Measurements from ENCODE around the gene TCTN1. TPM values are rescaled to one million over a fixed set of nuclear protein-coding genes. Genes with fewer than 3 reads are reported as not detected.
"Not testable (repeated sequence)": the region's sequence is repeated elsewhere in the genome, so short reads cannot be mapped to it uniquely, and the experiment has no call there.

TCTN1 gene
- polyA plus RNA-seq, 3 donors, result 9.5 to 14.3 (median 13.7) TPM

DNA sequence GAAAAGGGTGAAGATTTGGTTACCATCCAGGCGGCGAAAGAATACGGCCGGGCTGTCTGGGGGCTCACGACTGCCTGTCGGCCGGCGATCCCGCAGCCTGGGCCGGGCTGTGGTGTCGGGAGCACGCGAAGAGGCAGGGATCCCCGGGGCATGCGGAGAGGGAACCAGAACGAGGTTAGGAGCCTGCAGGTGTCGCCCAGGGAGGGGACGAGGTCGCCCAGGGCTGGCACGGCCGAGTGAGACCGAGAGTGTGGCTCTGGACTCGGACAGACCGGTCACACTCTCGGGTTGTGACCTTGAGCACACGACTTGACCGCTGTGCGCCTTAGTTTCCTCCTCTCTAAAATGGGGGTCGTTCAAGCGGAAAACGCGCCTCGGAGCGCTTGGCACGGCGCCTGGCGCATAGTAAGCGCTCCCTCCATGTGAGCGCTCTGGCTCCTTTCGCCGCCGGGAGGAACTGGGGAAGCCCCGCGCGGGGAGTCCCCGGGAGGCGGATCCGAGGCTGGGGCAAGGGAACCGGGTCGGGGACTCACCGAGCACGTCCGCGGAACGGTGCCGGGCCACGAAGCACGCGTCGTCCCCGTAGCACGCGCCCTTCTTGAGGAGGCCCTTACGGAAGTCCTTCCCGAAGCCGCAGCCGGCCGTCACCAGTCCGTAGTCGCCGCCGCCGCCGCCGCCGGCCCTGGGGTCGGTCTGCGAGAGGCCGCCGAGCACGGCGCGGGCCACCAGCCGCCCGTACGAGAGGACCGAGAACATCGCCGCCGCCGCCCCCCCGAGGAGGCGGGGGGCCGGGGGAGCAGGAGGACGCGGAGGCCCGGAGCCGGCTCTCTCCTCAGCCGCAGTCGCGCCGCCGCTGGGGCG, 31.4 kb upstream of the TCTN1 start:
- 0 to 1% (median 0%) methylated on average over 77 to 104 of the region's 104 CpGs for WGBS, 3 donors

DNA sequence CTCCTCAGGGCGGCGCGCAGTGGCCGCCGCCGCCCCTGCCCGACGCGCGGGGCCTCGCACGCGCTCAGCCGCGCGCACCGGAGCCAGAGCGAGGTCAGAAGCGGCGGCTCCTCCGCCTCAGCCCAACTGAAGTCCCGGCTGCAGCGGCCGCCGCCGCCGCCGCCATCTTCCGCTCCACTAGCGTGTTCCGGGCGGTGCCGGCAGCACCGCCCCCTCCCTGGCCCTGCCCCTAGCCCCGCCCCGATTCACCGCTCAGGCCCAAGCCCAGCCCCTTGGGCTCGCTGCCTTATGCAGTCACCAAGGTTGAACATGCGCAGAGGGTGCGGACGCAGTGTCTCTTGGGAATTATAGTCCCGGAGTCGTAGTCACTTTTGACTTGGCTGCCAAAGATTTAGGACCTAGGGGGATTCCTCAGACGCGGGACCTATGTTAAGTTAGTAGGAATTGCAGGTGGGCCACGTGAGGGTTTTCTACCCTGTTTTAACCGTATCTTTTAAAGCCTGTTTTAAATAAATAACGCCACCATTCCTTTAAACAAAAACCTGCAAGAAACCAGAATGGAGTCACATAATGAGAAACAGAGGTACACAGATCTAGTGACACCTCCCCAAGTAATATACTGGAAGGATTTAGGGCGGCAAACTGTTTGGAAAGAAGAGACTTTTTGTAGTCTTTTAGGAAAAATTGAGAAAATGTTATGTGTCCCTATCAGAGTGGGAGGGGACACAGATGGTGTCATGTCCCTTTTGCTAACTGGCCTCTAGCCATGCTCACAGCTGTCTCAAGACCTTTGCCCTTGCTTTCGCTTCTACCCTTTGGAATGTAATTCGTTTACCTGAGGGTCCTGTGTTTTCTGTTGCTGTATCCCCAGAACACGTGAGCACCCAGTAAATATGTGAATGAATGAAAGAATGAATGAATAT, 30.5 kb upstream of the TCTN1 start, which contains the start of gene PPTC7:
Gene PPTC7, minus strand, starts transcription at position 182 of the 923 bp plus-strand sequence. CDS start 287 bp downstream, outside the sequence.
- WGBS, 3 donors, result 1 to 3% (median 2%) methylated on average over 38 to 52 of the region's 52 CpGs

More for the DNA sequence above, 31.4 kb upstream of the TCTN1 start:
- H3K27ac ChIP-seq (ENCODE audit: low read depth, low read length), result peak overlapping the region; percentile 30

DNA sequence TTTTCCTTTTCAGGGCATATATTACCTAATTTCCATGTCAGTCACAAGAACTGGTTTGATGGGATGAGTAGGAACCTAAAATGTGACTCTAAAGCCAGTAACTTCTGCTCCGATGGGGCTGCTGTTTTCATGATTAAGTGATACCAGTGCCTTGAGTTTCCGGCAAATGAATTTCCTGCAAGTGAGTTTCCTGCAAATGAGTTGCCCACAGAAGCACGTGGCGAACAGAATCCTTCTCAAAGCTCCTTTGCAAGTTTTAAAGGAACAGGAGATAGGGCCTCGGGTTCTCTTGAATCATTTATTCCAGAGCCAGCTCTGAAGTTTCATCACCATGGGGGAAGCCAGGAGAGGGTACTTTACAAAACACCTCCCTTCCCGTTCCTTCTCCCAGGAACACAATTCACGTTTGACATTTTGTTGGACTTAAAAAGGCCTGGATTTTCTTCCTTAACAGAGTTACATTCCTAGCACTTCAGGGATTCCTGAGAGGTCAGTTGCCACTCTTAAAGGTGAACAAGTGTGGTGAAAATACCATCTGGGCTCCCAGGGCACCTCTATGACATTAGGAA, 28.6 kb upstream of the TCTN1 start:
- 11 to 30% (median 14%) methylated on average over 7 of the region's 7 CpGs for WGBS, 3 donors
- H3K27ac ChIP-seq (ENCODE audit: low read depth, low read length), result no peak overlapping the region

More for the DNA sequence above, 30.5 kb upstream of the TCTN1 start, which contains the start of gene PPTC7:
- H3K27ac ChIP-seq (ENCODE audit: low read depth, low read length), result peak within 1 kb of the TSS; percentile 30

DNA sequence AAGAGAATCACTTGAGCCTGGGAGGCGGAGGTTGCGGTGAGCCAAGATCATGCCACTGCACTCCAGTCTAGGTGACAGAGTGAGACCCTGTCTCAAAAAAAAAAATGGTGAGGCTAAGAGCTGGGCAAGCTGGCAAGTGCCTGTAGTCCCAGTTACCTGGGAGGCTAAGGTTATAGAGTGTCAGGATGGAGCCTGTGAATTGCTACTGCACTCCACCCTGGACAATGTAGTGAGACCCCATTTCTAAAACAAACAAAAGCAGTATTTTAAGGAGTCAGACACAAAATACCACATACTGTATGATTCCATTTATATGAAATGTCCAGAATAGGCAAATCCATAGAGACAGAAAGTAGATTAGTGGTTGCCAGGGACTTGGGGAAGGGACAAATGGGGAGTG, 26.8 kb upstream of the TCTN1 start:
- WGBS, 3 donors, result 97 to 100% (median 100%) methylated on average over 2 of the region's 2 CpGs
- not testable (repeated sequence) for H3K27ac ChIP-seq (ENCODE audit: low read depth, low read length)

DNA sequence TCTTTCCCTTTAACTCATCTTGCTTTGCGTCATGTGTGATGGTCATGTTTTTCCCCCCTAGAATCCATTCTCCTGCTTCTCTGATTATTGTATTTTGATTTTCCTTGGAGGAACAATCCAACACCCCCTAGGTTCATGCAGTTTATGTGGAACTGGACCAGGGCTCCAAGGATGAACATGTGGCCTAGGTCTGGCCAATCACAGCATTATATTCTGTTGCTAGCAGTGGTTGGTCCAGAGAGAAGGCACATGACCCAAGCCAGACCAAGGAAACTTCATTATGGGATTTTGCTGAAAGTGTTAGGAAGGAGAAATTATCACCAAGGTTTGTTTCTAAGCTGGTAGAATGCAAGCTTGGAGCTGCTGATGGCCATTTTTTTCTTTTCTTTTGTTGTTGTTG, 23.9 kb upstream of the TCTN1 start:
- WGBS, 3 donors, result 98 to 100% (median 100%) methylated on average over 1 of the region's 1 CpG
- H3K27ac ChIP-seq (ENCODE audit: low read depth, low read length), result peak overlapping the region; percentile 32

DNA sequence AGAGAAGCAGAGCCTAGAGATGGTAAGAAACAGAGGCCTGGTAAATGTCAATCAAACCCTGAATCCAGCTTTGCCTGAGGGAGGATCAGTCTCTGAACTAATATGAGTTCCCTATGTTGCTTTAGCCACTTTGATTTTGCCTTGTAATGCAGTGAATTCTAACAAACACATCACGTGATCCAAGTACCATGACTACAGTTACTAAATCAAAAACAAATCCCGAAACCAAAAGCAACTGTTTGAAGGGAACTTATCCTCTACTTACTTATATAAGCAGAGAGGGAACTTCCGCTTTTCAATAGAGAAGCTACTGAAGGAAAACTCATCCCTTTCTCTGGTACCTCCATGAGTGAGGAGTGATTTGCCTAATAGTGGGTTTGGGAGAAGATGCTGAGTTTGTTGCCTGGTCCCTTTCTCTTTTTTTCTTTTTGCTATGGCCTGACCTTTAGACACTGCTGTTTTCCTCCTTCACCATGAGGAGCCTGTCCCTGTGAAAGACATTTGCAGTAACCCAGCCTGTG, 23.1 kb upstream of the TCTN1 start:
- H3K27ac ChIP-seq (ENCODE audit: low read depth, low read length), result peak overlapping the region; percentile 32
- 17 to 73% (median 21%) methylated on average over 3 of the region's 3 CpGs for WGBS, 3 donors

DNA sequence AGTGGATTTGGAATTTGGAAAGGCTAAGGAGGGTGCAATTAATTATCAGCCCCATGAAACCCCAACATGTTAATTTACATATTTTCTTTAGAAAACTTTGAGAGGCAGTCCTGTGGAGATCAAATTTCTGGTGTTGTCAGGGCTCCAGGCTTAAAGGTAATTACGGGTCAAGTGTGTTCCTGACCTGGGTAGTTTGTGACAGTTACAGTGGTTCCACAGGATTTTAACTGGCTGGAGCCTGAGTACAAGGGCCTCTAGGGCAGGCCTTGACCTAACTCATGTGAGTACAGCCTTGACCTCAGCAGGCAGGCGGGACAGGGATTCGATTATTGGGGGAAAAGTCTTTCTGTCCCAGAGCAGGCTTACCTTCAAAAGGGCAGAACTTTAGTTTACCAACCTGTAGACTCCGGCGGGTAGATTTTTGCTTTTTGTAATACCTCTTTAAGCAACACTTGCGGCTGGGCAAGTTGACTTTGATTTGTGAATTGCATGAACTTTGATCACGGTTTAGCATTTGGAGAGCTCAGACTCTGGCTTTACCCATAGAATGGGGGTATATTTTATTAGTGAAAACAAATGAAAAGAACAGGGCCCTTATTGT, 22.4 kb upstream of the TCTN1 start:
- H3K27ac ChIP-seq (ENCODE audit: low read depth, low read length), result peak overlapping the region; percentile 41
- WGBS, 3 donors, result 26 to 68% (median 63%) methylated on average over 7 of the region's 7 CpGs

DNA sequence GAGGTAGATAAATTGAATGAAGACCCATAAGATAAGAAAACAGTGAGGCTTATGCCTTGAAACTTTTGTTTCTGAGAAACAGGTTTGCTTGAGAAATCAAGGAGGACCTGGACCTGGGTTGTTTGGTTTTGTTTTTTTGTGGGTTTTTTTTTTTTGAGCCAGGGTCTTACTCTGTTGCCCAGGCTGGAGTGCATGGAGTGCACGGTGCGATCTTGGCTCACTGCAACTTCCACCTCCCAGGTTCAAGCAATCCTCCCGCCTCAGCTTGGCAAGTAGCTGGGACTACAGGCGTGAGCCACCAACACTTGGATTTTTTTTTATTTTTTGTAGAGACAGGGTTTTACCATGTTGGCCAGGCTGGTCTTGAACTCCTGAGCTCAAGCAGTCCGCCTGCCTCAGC, 21.9 kb upstream of the TCTN1 start:
- 57 to 91% (median 83%) methylated on average over 5 of the region's 5 CpGs for WGBS, 3 donors
- H3K27ac ChIP-seq (ENCODE audit: low read depth, low read length), result peak overlapping the region; percentile 41

DNA sequence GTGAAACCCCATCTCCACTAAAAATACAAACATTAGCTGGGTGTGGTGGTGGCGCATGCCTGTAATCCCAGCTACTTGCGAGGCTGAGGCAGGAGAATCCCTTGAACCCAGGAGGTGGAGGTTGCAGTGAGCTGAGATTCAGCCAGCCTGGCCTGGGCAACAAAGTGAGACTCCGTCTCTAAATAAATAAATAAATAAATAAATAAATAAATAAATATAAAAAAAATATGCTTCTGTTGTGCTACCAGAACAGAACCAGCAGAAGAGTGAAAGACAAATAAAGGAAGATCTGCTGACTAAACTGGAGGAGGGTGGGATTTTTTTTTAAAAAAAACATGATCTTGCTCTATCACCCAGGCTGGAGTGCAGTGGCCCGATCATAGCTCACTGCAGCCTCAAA, 21.0 kb upstream of the TCTN1 start:
- 88 to 94% (median 94%) methylated on average over 4 of the region's 4 CpGs for WGBS, 3 donors
- not testable (repeated sequence) for H3K27ac ChIP-seq (ENCODE audit: low read depth, low read length)

DNA sequence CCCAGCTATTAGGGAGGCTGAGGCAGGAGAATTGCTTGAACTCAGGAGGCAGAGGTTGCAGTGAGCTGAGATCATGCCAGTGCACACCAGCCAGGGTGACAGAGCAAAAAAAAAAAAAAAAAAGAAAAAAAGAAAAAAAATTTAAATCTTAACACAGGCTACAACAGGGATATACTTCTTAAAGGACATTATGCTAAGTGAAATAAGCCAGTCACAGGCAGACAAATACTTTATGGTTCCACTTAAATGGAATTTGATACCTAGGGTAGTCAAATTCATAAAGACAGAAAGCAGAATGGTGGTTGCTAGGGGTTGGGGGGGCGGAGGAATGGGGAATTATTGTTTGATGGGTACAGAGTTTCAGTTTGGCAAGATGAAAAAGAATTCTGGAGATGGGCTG, 16.0 kb upstream of the TCTN1 start:
- no peak overlapping the region for H3K27ac ChIP-seq (ENCODE audit: low read depth, low read length)
- WGBS, 3 donors, result 58 to 96% (median 64%) methylated on average over 1 of the region's 1 CpG

DNA sequence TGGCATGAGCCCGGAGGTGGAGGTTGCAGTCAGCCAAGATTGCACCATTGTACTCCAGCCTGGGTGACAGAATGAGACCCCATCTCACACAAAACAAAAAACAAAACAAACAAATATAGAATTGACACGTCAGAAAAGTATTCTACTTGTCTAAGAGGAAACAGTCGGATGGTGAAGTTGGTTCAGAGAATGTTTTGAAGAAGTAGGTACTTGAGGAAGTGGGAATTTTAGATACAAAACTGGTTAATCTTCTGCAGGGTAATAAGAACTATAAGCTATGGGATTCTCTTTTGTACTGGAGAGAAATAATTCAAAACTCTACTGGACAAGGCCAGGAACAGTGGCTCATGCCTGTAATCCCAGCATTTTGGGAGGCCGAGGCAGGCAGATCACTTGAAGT, 14.6 kb upstream of the TCTN1 start:
- WGBS, 3 donors, result 63 to 82% (median 64%) methylated on average over 4 of the region's 4 CpGs
- no peak overlapping the region for H3K27ac ChIP-seq (ENCODE audit: low read depth, low read length)

DNA sequence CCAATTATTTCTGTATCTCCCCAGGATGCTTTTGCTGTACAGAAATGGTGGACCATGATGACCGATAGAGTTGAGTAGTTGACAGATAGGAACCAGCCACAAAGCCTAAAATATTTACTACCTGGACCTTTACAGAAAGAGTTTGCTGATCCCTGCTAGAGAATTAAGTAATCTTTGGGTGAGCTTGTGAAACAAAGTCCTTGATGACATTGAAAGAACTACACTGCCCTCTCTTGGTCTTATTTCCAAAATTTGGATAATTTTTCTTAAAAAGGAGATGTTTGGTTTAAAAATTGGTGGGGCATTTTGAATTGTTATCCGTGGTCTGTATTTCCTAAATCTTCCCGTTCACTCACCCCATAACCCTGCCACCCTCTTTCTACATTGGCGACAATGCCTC, 13.7 kb upstream of the TCTN1 start:
- 24 to 32% (median 30%) methylated on average over 4 of the region's 4 CpGs for WGBS, 3 donors
- no peak overlapping the region for H3K27ac ChIP-seq (ENCODE audit: low read depth, low read length)

DNA sequence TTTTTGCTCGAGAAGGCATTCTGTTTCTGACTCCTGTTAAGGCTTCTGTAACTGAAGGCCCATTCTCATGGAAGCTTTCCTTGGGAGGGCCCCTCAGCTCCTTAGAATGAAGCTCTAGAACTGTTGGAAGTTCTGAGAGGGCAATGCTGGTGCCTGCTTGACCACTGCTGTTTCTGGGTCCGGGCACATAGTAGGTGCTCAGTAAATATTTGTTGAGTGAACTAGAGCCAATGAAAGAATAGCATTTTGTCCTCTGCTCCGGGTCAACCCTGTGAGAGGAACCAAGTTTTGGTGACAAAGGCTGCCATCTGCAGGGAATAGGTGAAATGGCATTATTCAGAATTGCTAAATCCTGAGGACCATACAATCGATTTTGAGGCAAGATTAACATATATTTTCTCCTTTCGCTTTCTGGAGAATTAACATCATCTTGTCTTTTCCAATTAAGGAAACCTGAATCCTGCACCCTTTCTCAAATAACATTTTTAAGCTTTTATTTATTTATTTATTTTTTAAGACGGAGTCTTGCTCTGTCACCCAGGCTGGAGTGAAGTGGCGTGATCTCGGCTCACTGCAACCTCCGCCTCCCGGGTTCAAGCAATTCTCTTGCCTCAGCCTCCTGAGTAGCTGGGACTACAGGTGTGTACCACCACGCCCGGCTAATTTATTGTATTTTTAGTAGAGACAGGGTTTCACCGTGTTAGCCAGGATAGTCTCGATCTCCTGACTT, 11.7 kb upstream of the TCTN1 start:
- 50 to 63% (median 58%) methylated on average over 14 of the region's 14 CpGs for WGBS, 3 donors
- not testable (repeated sequence) for H3K27ac ChIP-seq (ENCODE audit: low read depth, low read length)

DNA sequence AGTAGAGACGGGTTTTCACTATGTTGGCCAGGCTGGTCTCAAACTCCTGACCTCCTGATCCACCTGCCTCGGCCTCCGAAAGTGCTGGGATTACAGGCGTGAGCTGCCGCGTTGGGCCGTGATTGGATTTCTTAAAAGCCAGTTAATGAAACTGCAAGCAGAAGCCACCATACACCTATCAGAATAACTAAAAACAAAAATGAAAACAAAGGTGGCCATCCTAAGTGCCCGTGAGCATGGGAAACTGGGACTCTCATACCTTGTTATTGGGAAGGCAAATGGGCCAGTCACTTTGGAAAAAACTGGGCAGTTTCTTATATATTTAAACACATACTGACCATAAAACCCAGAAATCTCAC, 7.7 kb upstream of the TCTN1 start:
- H3K27ac ChIP-seq (ENCODE audit: low read depth, low read length), result no peak overlapping the region
- WGBS, 3 donors, result 88% methylated on average over 8 of the region's 8 CpGs

DNA sequence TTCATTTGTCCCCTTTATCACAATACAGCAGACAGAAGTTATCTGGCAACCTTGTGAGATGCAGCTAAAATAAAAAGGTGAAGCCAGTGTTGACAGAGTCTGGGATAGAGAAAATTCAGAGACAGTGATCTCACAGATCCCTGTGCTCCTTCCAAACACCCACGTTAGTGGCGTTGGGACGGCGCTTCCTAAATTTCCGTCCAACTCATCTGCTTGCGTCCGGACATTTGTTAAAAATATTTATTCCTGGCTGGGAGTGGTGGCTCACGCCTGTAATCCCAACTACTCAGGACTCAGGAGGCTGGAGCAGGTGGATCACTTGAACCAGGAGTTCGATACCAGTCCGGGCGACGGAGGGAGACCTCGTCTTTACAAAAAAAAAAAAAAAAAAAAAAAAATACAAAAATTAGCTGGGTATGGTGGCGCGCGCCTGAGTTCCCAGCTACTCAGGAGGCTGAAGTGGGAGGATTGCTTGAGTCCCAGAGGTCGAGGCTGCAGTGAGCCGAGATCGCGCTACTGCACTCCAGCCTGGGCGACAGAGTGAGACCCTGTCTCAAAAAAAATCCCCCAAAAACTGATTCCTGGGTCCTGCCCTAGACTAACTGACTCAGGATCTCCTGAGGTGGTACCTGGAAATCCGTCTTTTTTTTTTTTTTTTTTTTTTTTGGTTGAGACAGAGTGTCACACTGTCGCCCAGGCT, 708 bp upstream of the TCTN1 start:
- H3K27ac ChIP-seq (ENCODE audit: low read depth, low read length), result no peak overlapping the region
- WGBS, 3 donors, result 73 to 82% (median 76%) methylated on average over 22 to 23 of the region's 23 CpGs

DNA sequence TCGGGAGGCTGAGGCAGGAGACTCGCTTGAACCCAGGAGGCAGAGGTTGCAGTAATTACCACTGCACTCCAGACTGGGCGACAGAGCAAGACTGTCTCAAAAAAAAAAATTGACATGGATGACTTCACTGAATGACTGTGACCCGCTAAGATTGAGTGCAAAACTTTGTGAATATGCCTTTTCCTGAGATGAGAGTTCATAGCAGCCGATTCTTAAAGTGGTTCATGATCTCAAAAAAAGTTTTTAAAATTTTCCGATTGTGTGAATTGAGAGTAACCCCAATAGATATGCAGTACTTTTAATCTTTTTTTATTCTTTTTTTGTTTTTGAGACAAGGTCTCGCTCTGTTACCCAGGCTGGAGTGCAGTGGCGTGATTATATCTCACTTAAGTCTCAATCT, 1.2 kb downstream of the TCTN1 start:
- no peak overlapping the region for H3K27ac ChIP-seq (ENCODE audit: low read depth, low read length)
- 87 to 92% (median 87%) methylated on average over 8 of the region's 8 CpGs for WGBS, 3 donors

DNA sequence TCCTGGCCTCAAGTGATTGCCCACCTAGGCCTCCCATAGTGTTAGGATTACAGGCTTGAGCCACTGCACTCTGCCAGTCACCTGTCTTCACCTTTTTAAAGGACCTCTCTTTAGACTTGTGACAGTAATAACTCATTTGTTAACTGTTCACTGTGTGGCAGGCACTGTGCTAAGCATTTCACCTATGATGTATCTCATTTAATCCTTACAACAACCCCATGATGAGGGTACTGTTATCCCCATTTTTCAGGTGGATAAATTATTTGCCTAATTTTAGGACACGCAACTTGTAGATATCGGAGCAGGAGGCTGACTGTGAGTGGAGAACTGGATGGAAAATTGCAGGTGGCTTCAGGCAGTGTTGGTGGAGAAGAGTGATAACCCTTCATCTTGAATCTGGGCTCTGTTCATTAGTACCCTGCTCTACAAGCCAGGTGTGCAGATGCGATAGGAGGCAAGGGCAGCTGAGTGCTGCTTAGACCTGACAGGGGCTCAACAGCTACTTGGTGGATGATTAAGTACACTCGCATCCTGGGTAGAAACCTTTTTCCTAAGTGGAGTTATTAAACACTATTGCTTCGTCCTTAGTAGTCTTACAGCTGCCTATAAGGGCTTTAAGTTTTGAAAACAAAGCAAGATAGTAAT, 2.7 kb downstream of the TCTN1 start:
- WGBS, 3 donors, result 84 to 93% (median 91%) methylated on average over 5 of the region's 5 CpGs
- no peak overlapping the region for H3K27ac ChIP-seq (ENCODE audit: low read depth, low read length)
